Glomerular endothelial cell (primary cell): ENCODE results near the gene SPATA46. TPM values are rescaled to one million over a fixed set of nuclear protein-coding genes. Genes with fewer than 3 reads are reported as not detected.
"Not testable (repeated sequence)": the region's sequence is repeated elsewhere in the genome, so short reads cannot be mapped to it uniquely, and the experiment has no call there.

ENCODE experiments used
- DNase-seq: peaks from one replicate; pipeline ENCODE4 v3.0.0-alpha.2; 2011; ENCODE audit warnings: low read depth, low spot score; ENCODE audit errors: extremely low read depth
- total RNA-seq: library from RNA; depleted of rRNA; stranded (reverse); fragments of >200 nt; gene quantifications from 2 replicates; pipeline ENCODE4 v1.2.3, GENCODE V29; 2015

SPATA46 gene
- total RNA-seq, 1 donor from 2014 or later, result not detected

- no peak for DNase-seq
Observed at GRCh38 chr1:162359523-162360236, 17.0 kb downstream of the SPATA46 start.

DNA sequence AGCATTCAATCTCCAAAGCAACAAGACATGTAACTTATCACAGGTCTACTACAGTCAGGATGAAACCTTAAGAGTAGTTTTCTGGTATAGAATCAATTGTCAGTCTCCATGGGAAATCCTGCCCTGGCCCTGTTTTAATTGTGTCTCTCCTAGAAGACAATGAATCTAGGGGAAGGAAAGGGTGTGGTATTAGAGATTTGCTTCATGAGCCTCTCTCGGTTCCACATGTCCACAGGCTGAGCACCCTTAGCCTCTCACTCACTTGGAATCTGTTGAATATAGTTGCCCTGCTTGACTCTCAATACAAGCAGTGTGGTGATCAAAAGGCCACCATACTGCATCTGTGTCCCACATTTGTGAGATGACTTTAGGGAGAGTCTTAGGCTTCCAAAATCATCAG, 17.7 kb downstream of the SPATA46 start:
- no peak for DNase-seq

GRCh38 chr1:162357681-162358266, 18.9 kb downstream of the SPATA46 start:
- no peak for DNase-seq

DNA sequence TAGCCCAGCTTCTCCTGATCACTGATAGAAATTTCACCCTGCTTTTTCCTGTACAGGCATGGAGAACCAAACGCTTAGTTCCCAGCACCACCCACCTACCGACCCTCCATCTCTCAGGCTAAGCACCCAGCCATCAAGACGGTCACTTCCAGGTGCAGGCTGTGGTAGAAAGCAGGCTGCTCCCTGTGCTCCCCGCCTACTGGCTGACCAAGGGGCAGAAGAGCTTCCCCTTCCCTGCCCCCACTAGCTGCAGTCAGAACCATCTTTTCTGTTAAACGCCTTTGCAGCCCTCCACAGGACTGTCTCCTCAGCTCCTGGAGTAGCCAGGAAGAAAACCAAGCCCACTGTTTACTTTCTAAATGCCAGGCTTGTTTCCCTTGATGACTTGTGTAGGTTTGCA, 23.0 kb downstream of the SPATA46 start:
- DNase-seq, result no peak

GRCh38 chr1:162353078-162353477, 23.6 kb downstream of the SPATA46 start:
- DNase-seq, result no peak

DNA sequence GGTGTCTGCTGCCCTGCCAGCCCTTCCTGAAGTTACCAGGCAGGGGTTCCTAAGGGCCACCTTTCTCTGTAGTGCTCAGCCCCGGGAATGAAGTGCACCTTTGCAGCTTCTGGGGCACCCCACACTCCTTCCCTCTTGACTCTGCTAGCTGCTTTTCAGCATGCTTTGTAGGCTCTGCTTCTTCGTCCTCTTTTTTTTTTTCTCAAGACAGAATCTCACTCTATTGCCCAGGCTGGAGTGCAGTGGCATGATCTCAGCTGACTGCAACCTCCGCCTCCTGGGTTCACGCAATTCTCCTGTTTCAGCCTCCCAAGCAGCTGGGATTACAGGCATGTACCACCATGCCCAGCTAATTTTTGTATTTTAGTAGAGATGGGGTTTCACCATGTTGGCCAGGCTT, 24.8 kb downstream of the SPATA46 start:
- DNase-seq, result not testable (repeated sequence)

- no peak for DNase-seq
Observed at GRCh38 chr1:162351246-162351842, 25.3 kb downstream of the SPATA46 start.

GRCh38 chr1:162349635-162350330, 26.9 kb downstream of the SPATA46 start:
- DNase-seq, result peak; percentile 85

DNA sequence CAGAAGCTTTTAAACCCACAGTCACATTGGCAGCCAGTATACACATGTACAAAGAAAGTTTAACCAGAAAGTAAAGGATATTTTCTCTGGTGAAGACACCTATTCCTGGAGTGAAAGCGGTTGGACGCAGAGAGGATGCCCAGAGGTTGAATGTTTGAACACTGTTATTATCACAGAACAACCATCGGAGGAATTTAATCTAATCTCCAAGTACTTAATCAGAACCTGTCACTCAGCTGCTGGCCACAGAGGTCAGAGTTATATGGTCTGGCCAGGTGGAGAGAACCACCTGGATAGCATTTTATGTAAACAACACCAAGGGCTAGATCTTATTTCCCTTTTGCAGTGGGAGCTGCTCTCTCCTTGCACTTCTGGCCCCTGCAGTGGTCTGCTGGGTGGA, 29.4 kb downstream of the SPATA46 start:
- no peak for DNase-seq

- no peak for DNase-seq
Observed at GRCh38 chr1:162343470-162343869, 33.2 kb downstream of the SPATA46 start.

DNA sequence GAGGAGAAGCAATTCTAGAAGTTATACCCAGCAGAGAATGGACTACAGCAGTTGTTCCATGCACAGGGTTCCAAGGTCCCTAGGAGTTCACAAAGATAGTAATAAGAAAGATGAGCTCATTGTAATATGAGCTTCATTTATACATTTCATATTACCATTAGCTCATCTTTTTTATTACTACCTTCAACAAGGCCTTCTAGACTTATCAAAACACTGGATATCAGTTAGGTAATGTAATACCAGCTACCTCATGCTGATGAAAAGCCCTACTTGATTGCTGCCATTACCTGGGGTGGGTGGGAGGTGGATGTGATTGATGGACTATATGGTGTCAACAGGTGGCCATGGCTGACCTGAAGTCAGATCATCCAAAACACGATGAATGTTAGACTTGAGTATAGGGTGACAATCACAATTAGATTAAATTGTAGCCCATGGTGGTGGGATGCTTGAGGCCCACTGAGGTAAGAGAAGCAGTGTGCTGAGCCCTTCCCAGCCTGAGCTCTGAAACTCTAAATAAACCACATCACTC, 34.1 kb downstream of the SPATA46 start:
- DNase-seq, result no peak

- DNase-seq, result no peak
Observed at GRCh38 chr1:162336621-162337285, 39.9 kb downstream of the SPATA46 start.

GRCh38 chr1:162335126-162335525, 41.5 kb downstream of the SPATA46 start:
- DNase-seq, result no peak

DNA sequence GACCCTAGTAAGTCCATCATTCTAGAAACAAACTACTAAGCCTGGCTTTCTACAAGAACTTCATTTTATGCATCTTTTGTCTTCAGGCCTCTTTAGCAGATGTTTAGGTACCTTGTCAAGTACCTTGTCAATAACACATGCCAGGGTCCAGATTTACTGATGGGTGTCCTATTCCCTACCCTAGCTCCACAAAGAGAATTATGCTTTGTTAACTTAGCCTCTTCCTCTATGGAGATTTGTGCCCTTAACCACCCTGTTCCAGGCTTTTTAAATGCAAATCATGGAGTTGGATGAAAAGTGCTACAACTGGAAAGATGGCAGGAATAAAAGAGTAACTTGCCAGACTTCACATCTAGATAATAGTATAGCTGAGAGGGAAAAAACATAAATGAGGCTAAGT, 42.7 kb downstream of the SPATA46 start:
- DNase-seq, result no peak

DNA sequence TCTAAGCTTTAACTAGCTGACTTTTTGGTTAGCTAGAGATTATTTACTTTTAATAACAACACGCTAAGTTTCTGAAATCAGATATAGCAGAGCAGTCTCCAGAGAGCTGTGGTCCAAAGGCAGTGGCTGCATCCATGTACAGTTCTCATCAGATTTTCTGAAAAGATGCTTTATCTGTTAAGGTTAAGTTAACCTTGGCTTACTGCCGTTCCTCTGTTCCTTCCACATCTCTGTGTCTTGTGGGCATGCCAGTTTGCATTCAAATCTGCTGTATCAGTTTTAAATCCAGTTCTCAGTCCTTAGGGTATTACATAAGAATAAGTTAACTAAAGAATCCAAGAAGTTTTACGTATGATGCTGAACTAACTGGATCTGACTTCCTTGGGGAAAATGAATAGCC, 46.8 kb downstream of the SPATA46 start:
- no peak for DNase-seq

GRCh38 chr1:162328512-162328911, 48.1 kb downstream of the SPATA46 start:
- DNase-seq, result no peak

DNA sequence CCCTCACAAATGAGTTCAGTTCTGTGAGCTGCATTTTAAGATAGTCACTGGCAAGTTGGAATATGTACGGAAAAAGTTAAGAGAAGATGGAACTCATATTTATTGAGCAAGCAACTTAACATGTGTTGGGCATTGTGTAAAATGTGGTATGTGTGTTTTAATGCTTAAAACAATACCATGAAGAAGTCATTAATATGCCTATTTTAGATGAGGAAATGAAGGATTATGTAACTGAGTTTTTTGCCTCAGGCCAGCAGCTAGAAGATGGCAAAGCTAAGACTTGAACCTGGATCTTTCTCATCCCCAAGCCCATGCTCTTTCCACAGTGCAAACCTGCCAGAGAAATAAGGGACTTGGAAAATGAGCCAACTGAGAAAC, 48.9 kb downstream of the SPATA46 start:
- no peak for DNase-seq

GRCh38 chr1:162327144-162327787, 49.4 kb downstream of the SPATA46 start:
- DNase-seq, result no peak

DNA sequence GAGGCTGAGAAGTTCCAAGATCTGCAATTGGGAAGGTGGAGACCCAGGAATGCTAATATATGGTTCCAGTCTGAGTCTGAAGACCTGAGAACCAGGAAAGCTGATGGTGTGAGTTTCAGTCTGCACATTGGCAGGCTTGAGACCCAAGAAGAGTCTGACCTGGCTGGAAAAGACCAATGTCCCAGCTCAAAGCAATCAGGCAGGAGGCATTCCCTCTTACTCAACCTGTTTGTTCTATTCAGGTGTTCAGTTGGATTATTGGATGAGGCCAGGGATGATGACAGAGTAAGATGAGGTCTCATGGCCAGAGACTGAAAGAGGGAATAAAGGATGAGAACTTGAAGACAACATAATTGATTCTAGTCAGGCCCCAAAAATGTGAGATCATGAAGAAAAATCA, 50.1 kb downstream of the SPATA46 start:
- DNase-seq, result no peak

DNA sequence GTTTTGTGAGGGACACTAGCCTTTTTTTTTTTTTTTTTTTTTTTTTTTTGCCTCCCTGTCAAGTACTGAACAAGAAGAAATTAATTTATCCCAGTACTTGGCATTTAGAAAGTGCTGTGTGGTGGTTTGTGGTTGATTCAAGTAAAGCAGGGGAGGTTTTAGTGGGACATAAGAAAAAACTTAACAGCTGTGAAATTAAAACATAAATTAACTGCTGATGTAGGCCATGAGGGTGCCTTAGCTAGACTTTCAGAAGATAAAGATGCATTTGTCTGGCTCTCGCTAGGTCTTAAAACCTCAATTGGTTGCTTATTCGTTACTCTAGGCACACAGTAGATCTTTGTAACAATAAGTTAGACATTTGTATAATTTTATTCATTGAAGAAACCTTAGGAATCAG, 52.3 kb downstream of the SPATA46 start:
- DNase-seq, result no peak
